ENCODE results near the gene CHST2. TPM values are rescaled to one million over a fixed set of nuclear protein-coding genes. Genes with fewer than 3 reads are reported as not detected.
A peak's percentile ranks its signal among the peaks of the same experiment; 100 is the strongest.

Gene CHST2
- total and polyA plus RNA-seq, 2 donors (not counting 3 experiments of a cell fraction or from before 2014, with no cell fraction given): 4.3 to 6.5 TPM

GRCh38 chr3:143165211-143165610 is 45.6 kb downstream of the CHST2 start:
- Histone ChIP-seq H3K9ac (replicated peaks; ENCODE audit: extremely low read depth, insufficient read depth, low read length) (no peak overlapping the region), H3K27ac (ENCODE audit: insufficient read depth, low read depth, low read length) (peak overlapping the region; percentile 10), H3K4me3 (replicated peaks in 1 of 3; ENCODE audit: insufficient read depth in 1 of 3, low read depth in 1 of 3, low read length in 3 of 3) (no peak overlapping the region), H3K36me3 (ENCODE audit: control insufficient read depth in 2 of 2, extremely low read depth in 1 of 2, insufficient read depth in 2 of 2, low read length in 2 of 2) (no peaks in the 10 kb centered on the region), H3K4me2 (ENCODE audit: insufficient read depth, low read length) (peak overlapping the region; percentile 30), H4K20me1 (replicated peaks; ENCODE audit: control insufficient read depth, extremely low read depth, insufficient read depth, low read length) (no peaks in the 10 kb centered on the region), H3K9me3 (replicated peaks; ENCODE audit: control insufficient read depth, insufficient read depth, low read length) (no peaks in the 10 kb centered on the region), H3K79me2 (ENCODE audit: control insufficient read depth, insufficient read depth, low read length) (no peaks in the 10 kb centered on the region), H3K4me1 (ENCODE audit: control insufficient read depth, extremely low read depth, insufficient read depth, low read length) (peaks cover 20% of the 10 kb centered on the region), H3K9me1 (replicated peaks; ENCODE audit: control insufficient read depth, extremely low read depth, insufficient read depth, low read length) (no peaks in the 10 kb centered on the region), H3K27me3 (ENCODE audit: control insufficient read depth in 2 of 2, insufficient read depth in 2 of 2, low read length in 2 of 2) (no peaks in the 10 kb centered on the region), H2AFZ (ENCODE audit: low read depth, low read length) (peak overlapping the region; percentile 70)
- BruUV-seq (replicated peaks): no TSS peak
- FAIRE-seq (no peak), DNase-seq (ENCODE audit: low read depth, low spot score) (no peak)
- TF ChIP-seq JUN (IDR thresholded peaks at IDR 0.05; ENCODE audit: borderline replicate concordance, insufficient read depth, insufficient read length, low read depth) (no peak), EZH2 (IDR thresholded peaks at IDR 0.05; ENCODE audit: borderline replicate concordance, low read depth, low read length, severe bottlenecking) (no peak), FOS (IDR thresholded peaks at IDR 0.05; ENCODE audit: borderline replicate concordance, insufficient read depth, low read length) (no peak), MAX (IDR thresholded peaks at IDR 0.05; ENCODE audit: insufficient read depth, insufficient read length) (no peak), POLR2A (IDR thresholded peaks at IDR 0.05; ENCODE audit: low read depth, low read length) (no peak), POLR2AphosphoS5 (IDR thresholded peaks at IDR 0.05; ENCODE audit: insufficient read depth, low read depth, low read length) (no peak), MYC (IDR thresholded peaks at IDR 0.05; ENCODE audit: low read depth, low read length) (no peak), CTCF (IDR thresholded peaks at IDR 0.05; ENCODE audit: extremely low read depth in 1 of 2, insufficient read depth in 1 of 2, low read depth in 1 of 2, low read length in 2 of 2) (no peak)
- dilution Hi-C loops (cut with MboI; ENCODE audit: extremely low pct_ligation_motif_present, low sequenced_read_pairs): no loop called here
- CTCF ChIA-PET: interaction anchor here (0.9 to 1.7 kb wide), 3 partner anchors 29 to 173 kb away, joined by 3 to 5 read pairs (median 4); no protein-coding TSS in a partner anchor
- POLR2A ChIA-PET: no interaction called here
- intact Hi-C loops (cut with micrococcal nuclease): no loop called here

Measured in endothelial cell of umbilical vein (primary cell).